Fibroblast of skin of right quadriceps (primary cell): ENCODE results near the gene ACAA1.
"Not testable (repeated sequence)": the region's sequence is repeated elsewhere in the genome, so short reads cannot be mapped to it uniquely, and the experiment has no call there.

Source experiments
- DNase-seq: peaks from one replicate; pipeline ENCODE4 v3.0.0-alpha.2; 2013

Gene ACAA1

DNA sequence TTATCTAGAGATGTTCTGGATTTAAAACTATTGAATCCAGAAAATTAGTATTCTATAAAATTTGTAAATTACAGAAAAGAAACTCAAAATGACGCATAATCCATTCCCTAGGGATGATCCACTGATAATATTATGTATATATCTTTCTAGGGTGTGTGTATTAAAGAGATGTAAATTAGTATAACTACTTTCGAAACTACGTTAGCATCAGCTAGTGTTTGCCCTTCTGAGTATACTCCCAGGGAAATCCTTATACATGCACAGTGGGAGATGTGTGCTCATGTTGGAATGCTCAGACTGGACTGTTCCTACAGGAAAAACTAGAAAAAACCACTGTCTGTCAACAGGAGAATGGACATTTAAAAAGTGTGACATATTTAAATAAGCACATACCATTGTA, 36.4 kb downstream of the ACAA1 start:
- DNase-seq = no peak

DNA sequence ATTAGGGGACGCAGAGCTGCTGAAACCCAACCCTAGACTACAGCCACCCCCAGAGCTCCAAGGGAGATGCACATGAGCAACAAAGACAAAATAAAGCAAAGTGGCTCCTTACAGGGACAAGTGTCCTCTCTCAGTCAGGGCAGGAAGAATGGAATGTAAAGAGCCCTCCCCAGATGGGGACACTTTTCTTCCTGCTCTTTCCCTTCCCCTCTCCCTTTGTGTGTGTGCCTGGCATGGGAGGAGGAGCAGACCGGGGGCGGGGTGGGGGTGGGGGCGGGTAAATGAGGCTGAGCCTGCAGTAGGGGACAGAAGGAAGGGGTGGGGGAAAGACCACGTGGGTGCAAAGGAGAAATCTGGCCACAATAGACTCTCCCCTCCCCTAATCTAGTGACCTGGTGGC, 37.4 kb downstream of the ACAA1 start:
- no peak for DNase-seq

DNA sequence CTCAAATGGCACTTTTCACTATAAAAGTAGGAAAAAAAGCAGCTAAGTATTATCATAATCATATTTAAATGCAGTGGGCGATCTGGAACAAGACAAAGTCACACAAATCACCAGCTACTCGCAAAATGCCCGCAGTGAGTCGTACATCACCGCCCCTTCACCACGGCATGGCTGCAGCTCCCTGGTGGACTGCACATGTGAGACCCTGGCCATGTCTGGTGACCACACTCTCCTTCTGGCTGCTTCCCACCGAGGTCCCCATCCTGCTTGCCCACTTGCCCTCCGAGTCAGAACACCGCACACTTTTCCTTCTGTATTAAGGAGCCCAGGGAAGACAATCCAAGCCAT, 38.6 kb downstream of the ACAA1 start:
- DNase-seq = no peak

DNA sequence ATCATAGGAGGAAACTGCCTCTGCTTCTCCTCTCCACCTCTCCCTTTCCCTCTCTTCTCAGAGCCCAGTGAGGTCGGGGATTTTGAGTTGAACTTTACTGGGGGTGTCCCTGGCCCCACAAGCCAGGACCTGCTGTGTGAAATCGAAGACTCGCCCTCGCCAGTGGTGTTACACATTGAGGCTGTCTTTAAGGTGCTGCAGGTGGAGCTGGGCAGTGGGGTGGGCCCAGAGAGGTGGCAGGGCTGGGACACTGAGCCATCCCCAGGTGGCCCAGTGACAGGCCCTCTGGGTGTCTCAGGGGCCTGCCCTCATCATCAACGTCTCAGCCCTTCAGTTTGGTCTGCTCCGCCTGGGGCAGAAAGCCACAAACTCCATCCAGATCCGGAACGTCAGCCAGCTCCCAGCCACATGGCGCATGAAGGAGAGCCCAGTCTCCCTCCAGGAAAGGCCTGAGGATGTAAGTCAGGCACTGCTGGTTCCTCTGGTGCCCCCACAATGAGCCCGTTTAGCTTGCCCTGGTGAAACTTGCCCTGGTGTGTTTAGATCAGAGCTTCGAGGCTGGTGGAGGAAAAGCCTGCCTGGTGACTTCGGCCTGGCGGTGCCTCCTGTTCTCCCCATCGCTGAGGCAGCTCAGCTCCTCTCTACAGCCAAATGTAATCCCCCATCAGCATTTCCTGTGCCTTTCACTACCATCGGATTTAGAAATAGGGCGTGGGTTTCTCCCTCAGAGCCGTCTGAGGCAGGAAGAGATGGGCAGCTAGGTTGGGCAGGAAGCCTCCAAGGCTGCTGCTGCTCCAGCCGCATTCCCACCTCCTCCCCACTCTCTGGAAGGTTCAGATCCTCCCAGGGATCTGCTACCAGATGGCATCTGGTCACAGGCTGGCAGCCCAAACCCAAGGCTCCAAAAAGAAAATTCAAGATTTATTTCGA, 39.2 kb downstream of the ACAA1 start:
- no peak for DNase-seq

DNA sequence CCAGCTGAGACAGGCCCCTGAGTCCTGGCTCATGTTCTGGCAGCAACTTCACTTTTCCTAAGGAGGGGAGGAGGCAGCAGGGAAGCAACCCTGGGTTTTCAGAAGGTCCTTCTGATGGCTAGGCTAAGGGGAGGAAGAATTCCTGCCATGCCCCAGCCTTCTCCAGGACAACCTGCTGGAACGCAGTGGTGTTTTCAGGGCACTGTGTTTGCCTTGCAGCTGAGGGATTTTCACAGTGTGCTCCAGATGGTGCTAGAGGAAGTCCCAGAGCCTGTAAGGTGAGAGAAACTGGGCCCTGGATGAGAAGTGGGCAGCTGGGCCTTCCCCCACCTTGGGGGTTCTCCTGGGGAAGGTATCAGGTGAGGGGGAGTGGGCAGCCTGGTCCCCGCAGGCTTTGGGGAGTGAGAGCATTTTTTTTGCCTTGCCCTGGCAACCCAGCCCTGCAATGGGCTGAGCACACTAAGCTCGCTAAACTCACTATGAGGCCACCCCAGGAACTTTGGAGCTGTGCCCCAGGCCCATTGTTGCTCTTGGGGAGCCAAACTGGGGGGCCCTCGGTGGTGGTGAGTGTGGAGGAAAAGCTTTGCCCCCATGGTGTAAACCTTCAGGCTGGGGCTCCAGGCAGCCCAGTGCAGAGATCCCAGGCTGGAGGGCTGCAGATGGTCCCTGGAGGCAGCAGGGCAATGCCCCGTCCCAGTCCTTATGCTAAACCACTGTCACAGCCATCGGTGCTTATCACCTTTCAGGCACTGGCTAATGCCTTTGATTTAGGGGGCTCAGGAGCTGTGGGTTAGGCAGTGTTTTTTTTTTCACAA, 41.1 kb downstream of the ACAA1 start:
- DNase-seq = no peak

DNA sequence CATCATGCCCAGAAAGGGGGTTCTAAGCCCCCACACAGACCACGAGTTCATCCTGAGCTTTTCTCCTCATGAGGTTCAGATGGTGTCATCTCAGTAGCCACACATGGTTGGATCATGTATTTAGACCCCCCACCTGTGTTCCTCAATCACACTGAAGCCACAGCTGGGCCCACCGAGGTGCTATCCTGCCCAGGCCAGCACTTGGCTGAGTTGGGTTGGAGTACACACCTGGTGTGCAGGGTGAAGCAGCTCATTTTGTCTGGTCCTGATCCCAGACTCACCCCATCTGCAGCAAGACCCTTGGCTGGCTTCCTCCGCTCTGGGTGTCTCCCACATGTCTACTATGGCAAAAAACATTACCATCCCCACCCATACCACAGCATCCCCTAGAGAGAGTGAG, 41.9 kb downstream of the ACAA1 start:
- DNase-seq = no peak

DNA sequence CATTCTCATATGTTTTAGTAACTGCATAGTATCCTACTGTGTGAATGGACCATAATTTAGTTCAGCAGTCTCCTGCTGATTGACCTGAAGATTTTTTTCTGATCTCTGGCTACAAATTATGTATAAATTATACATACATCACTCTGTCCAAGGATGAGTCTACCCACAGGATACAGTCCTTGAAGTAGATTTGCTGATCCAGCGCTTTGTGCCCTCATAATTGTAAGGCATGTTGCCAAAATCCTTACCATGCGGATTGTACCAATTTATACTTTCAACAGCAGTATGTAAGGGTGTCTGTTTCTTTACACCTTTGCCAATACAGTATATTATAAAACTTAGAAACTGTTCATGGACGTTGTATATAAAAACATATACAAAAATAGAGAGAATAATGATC, 46.5 kb downstream of the ACAA1 start:
- no peak for DNase-seq

DNA sequence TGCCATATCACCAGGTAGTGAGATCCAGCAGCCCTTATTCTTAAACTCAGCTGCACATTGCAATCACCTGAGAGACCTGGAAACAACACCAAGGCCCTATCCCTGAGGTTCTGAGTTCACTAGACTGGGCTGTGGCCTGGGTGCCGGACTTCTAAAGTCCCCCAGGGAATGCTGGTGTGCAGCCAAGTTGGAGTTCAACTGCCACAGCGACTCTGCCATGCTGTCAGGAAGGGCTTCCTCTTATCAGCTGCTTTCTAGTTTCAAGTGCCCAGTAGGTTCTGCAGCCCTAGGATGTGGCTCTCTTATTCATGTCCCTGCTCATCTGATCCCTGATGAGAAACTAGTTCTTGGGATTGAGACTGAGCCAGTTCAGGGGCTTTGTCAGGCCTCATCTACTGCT, 47.8 kb downstream of the ACAA1 start:
- DNase-seq = no peak

DNA sequence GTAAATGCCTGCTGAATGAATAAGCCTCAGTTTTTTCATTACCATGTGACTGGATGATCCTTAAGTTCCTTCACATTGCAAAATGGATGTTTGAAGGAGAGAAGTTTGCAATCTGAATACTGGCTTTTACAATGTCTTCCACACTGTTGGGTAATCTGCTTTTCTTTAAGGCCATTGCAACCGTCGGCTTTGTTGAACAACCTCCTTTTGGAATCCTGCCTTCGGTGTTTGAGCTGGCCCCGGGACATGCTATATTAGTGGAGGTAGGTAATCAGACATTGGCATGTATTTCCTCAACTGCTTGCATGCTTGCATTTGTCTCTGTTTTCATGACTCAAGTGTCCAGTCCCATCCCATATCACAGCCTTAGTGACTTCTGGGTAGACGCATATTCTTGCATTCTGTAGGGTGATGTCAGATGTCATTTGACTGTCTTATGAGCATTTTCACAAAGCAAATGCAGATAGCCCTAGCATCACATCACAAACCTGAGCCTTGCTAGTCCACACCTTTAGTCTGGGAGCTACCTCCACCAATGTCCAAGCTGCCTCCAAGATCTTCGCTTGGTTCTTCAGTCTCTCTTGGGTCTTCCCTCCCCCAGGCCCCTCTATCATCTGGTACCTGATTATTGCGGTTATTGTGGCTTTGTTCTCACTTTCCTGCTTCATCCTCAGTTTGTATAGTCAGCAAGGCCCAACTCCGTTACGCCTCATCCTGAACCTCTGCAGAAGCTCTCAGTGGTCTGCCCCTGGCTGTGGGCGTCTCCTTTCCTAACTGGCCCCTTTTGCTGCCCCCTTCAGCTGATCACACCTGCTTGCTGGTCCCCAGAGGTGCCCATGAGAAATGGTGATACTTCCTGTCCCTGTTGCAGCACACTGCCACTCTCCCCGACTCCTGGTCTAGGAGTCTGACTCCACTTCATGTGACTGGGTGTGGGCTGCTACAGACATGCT, 48.5 kb downstream of the ACAA1 start:
- no peak for DNase-seq

DNA sequence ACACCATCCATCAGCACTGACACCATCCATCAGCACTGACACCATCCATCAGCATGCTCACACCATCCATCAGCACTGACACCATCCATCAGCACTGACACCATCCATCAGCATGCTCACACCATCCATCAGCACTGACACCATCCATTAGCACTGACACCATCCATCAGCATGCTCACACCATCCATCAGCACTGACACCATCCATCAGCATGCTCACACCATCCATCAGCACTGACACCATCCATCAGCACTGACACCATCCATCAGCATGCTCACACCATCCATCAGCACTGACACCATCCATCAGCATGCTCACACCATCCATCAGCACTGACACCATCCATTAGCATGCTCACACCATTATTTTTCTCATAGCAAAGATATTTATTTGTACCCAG, 49.6 kb downstream of the ACAA1 start:
- not testable (repeated sequence) for DNase-seq

DNA sequence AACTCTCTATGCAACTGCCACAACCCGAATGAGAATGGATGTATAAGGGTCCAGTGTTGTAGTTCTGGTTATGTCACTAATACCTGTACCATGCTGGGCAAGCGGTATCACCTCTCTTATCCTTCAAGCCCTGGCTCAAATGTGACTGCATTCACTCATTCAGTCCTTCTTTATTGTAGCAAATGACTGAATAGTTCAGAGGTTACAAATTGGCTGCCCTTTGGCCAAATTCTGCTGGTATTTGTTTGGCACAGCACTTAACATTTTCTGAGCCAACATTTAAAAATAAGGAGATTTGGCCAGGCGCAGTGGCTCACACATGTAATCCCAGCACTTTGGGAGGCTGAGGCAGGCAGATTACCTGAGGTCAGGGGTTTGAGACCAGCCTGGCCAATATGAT, 50.4 kb downstream of the ACAA1 start:
- DNase-seq = no peak

DNA sequence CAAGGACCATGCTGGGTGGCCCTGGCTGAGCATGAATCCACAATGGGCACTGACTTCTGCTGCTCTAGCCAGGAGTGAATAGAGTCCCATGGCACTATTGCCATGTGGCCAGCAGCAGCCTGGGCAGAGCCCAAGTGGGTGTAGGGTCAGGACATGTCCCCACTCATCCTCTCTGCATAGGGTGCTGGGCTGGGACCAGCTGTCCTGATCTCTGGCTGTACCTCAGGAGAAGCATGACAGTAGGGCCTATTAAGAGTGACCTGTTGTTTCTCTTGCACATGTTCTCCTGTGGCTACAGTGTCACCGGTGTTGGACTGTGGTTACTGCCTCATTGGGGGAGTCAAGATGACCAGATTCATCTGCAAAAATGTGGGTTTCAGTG, 51.0 kb downstream of the ACAA1 start:
- DNase-seq = no peak

DNA sequence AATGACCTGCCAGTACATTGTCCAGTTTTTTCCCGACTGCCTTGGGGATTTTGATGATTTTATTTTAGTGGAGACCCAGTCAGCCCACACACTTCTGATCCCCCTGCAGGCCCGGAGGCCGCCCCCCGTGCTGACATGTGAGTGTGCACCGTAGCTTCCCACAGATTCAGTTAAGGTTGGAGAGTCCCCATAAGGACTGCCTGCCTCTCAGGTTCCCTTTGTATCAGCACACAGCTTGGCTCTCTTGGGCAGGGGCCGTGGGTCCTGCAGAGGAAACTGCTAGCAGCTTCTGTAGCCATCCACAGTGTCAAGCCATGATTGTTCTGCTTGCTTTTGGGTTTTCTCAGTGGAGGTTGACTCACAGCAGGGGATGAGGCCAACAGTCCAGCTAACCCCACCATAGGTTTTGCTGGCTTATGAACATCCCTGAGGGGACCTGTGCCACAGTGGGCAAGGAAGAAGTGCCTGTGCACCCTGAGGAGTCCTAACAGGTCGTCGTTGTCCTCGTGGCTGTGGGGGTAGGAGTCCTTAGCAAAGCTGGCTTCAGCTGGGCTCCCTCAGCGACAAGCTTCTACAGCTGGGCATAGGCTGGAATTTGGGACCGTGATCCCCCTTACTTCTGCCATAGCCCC, 51.5 kb downstream of the ACAA1 start:
- no peak for DNase-seq

DNA sequence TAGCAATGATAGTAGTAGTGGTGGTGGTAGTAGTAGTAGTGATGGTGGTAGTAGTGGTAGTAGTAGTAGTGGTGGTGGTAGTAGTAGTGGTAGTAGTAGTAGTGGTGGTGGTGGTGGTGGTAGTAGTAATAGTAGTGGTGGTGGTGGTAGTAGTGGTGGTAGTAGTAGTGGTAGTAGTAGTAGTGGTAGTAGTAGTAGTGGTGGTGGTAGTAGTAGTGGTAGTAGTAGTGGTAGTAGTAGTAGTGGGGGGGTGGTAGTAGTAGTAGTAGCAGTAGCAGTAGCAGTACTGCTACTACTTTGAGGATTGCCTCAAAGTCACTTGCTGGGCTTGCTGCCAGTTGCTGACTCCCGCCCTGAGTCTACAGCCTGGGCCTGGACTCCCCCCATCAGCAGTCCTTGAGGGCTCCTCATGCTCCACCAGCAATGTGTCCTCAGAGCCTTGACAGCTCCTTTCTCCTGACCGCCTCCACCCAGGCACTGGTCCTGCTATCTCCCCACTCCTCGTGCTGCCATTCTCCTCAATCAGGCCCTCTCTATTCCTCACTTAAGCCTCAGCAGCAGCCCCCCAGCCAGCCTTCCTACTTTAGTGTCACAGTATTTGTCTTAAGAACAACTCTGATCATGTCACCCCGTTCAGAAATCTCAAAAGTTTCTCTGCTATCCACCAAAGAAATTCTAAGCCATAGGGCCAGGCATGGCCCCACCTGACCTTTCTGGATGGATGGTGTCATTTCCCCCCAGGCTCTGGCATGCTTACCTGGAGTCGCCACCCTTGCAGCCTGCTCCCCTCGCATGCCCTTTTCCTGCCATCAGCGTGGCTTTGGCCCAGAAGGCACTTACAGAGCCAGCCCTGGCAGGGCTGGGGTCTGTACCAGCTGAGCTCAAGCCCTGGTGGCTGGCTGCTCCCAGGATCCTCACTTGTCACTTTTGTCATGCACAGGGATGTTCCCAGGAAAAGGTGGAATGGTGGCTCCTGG, 52.3 kb downstream of the ACAA1 start:
- peak; percentile 22 for DNase-seq

DNA sequence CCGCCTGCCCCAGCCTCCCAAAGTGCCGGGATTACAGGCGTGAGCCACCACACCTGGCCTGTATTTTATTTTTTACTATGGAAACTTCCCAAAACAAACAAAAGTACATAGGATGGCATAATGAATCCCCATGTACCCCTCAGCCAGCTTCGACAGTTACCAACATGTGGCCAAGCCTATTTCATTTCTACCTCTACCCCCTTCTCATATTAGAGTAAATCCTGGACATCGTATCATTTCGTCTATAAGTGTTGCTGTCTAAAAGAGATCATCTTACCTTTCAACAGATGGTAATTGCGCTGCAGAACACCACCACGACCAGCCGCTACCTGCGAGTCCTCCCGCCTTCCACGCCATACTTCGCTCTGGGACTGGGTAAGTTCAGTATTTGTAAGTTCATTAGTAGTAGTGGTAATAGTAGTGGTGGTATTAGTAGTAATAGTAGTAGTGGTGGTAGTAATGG, 53.0 kb downstream of the ACAA1 start:
- no peak for DNase-seq

DNA sequence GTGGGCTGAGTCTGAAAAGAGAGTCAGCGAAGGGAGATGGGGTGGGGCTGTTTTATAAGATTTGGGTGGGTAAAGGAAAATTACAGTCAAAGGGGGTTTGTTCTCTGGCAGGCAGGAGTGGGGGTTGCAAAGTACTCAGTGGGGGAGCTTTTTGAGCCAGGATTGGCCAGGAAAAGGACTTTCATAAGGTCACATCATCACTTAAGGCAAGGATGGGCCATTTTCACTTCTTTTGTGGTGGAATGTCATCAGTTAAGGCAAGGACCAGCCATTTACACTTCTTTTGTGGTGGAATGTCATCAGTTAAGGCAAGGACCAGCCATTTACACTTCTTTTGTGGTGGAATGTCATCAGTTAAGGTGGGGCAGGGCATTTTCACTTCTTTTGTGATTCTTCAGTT, 53.7 kb downstream of the ACAA1 start:
- not testable (repeated sequence) for DNase-seq

DNA sequence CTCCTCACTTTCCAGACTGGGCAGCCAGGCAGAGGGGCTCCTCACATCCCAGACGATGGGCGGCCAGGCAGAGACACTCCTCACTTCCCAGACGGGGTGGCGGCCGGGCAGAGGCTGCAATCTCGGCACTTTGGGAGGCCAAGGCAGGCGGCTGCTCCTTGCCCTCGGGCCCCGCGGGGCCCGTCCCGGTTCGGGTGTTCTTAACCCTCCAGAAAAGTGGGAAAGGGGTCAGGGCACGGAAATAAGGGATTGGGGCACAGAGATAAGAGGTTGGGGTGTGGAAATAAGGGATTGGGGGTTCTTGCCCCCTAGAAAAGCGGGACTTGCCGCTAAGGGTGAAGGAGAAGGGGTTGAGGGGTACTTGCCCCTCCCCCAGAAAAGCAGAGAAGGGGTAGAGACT, 54.6 kb downstream of the ACAA1 start:
- DNase-seq = not testable (repeated sequence)

DNA sequence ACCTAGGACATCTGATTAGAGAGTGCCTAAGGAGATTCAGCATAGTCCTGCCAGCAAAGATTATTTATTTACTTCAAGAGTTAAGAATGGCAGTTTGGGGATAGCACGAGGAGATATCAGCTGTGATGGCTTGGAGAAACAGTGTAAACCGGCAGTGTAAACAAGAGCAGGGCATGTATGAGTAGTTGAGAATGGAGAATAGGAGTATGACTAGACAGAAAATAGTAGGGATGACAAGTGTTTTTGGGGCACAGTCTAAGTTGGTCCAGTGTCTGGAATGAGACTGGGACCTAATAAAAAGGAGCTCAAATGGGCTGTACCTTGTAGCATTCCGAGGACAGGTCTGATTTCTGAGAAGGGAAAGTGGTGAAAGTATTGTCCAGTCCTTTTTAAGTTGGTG, 59.9 kb downstream of the ACAA1 start:
- not testable (repeated sequence) for DNase-seq
